IMR-90 (cell line): ENCODE results near the gene CIRBP. TPM values are rescaled to one million over a fixed set of nuclear protein-coding genes. Genes with fewer than 3 reads are reported as not detected.

Experiments used
- ATAC-seq: fragments of 200-7000 bp; cut with Tn5 transposase; 2 replicates; pipeline ENCODE4 v1.9.1; 2020; ENCODE audit warnings: low read depth, mild to moderate bottlenecking, moderate library complexity
- BruUV-seq: library from RNA; stranded (reverse); fragments of 400-500 nt; replicated peaks from 2 replicates; lab custom pipeline; 2021; lab: Mats Ljungman, UMichigan
- CTCF ChIA-PET: fragments of 300-600 bp; formaldehyde crosslinking; extraction: SDS; loops from one replicate; lab custom pipeline; 2021; ENCODE audit warnings: antibody characterized with exemption; lab: Yijun Ruan, JAX
- POLR2A ChIA-PET: fragments of 300-600 bp; sonication (Branson Sonifier 250); formaldehyde crosslinking; loops from one replicate; lab custom pipeline; 2022; ENCODE audit warnings: antibody characterized with exemption; ENCODE audit not compliant: unreplicated experiment; lab: Charles Lee
- DNase-seq: peaks from one replicate; pipeline ENCODE4 v3.0.0; 2013
- H2AFZ ChIP-seq: replicated peaks from 2 replicates; pipeline ENCODE3; 2013; ENCODE audit warnings: low read length, mild to moderate bottlenecking; ENCODE audit not compliant: poor library complexity
- H2AK5ac ChIP-seq: 2 replicates; pipeline ENCODE4 v1.6.1; 2013; ENCODE audit warnings: low read depth, low read length, inconsistent platforms
- H2AK9ac ChIP-seq: replicated peaks from 2 replicates; pipeline ENCODE3; 2013; ENCODE audit warnings: mild to moderate bottlenecking, low read depth, low read length, moderate library complexity; ENCODE audit not compliant: poor library complexity
- H2BK120ac ChIP-seq: 2 replicates; pipeline ENCODE4 v1.6.1; 2013; ENCODE audit warnings: low read depth, low read length, inconsistent platforms
- H2BK15ac ChIP-seq: 3 replicates; pipeline ENCODE4 v1.6.1; 2013; ENCODE audit warnings: low read depth, low read length, inconsistent platforms
- H2BK20ac ChIP-seq: 2 replicates; pipeline ENCODE4 v1.6.1; 2013; ENCODE audit warnings: low read depth, mild to moderate bottlenecking, inconsistent platforms, low read length, moderate library complexity
- H2BK5ac ChIP-seq: 2 replicates; pipeline ENCODE4 v1.6.1; 2013; ENCODE audit warnings: mild to moderate bottlenecking, low read depth, low read length, inconsistent platforms; ENCODE audit not compliant: poor library complexity, severe bottlenecking
- H3K14ac ChIP-seq: replicated peaks from 2 replicates; pipeline ENCODE4 v1.6.1; 2013; ENCODE audit warnings: low read depth, low read length, inconsistent platforms
- H3K18ac ChIP-seq: 2 replicates; pipeline ENCODE4 v1.6.1; 2013; ENCODE audit warnings: low read depth, low read length, control low read depth
- H3K23ac ChIP-seq: 2 replicates; pipeline ENCODE4 v1.6.1; 2013; ENCODE audit warnings: low read depth, low read length, inconsistent platforms
- H3K27ac ChIP-seq: 2 replicates; pipeline ENCODE4 v1.5.1; 2013; ENCODE audit warnings: mild to moderate bottlenecking, control low read depth, low read length; ENCODE audit not compliant: insufficient read depth
- H3K27me3 ChIP-seq: 2 replicates; pipeline ENCODE4 v1.6.1; 2013; ENCODE audit warnings: low read length; ENCODE audit not compliant: control insufficient read depth, insufficient read depth
- H3K36me3 ChIP-seq: 2 replicates; pipeline ENCODE4 v1.6.1; 2013; ENCODE audit warnings: low read length, mixed read lengths; ENCODE audit not compliant: control insufficient read depth, insufficient read depth
- H3K4ac ChIP-seq: 2 replicates; pipeline ENCODE4 v1.6.1; 2013; ENCODE audit warnings: low read depth, low read length, inconsistent platforms
- H3K4me1 ChIP-seq: 2 replicates; pipeline ENCODE4 v1.6.1; 2013; ENCODE audit warnings: low read length, mixed read lengths; ENCODE audit not compliant: control insufficient read depth, insufficient read depth
- H3K4me2 ChIP-seq: 2 replicates; pipeline ENCODE4 v1.6.1; 2013; ENCODE audit warnings: low read depth, mild to moderate bottlenecking, control low read depth, low read length, moderate library complexity
- H3K4me3 ChIP-seq: 2 replicates; pipeline ENCODE4 v1.5.1; 2013; ENCODE audit warnings: low read depth, mild to moderate bottlenecking, control low read depth, low read length, moderate library complexity; ENCODE audit not compliant: insufficient read depth
- H3K56ac ChIP-seq: 2 replicates; pipeline ENCODE4 v1.6.1; 2013; ENCODE audit warnings: low read length, inconsistent platforms; ENCODE audit not compliant: insufficient read depth; ENCODE audit errors: extremely low read depth
- H3K79me1 ChIP-seq, 2 experiments: 2 replicates each; pipeline ENCODE4 v1.6.1; 2013; ENCODE audit warnings: low read length in 2 of 2, inconsistent platforms in 1 of 2, low read depth in 1 of 2
- H3K9ac ChIP-seq: 2 replicates; pipeline ENCODE4 v1.6.1; 2013; ENCODE audit warnings: low read depth, low read length, control low read depth
- H3K9me1 ChIP-seq: 2 replicates; pipeline ENCODE4 v1.6.1; 2013; ENCODE audit warnings: low read length, inconsistent platforms; ENCODE audit not compliant: insufficient read depth
- H3K9me3 ChIP-seq: 2 replicates; pipeline ENCODE4 v1.6.1; 2013; ENCODE audit warnings: low read length; ENCODE audit not compliant: control insufficient read depth, insufficient read depth
- H4K20me1 ChIP-seq: 2 replicates; pipeline ENCODE4 v1.6.1; 2013; ENCODE audit warnings: low read length, inconsistent platforms; ENCODE audit not compliant: insufficient read depth
- H4K5ac ChIP-seq: 2 replicates; pipeline ENCODE4 v1.6.1; 2013; ENCODE audit warnings: mild to moderate bottlenecking, low read depth, low read length, control low read depth
- H4K8ac ChIP-seq, 2 experiments: 2 replicates each; pipeline ENCODE4 v1.6.1; 2013; ENCODE audit warnings: low read depth in 2 of 2, low read length in 2 of 2, control low read depth in 1 of 2, inconsistent platforms in 1 of 2
- H4K91ac ChIP-seq: 2 replicates; pipeline ENCODE4 v1.6.1; 2013; ENCODE audit warnings: low read depth, low read length, inconsistent platforms; ENCODE audit not compliant: insufficient read depth
- CEBPB ChIP-seq: IDR thresholded peaks from 2 replicates; pipeline ENCODE4 v1.6.1; 2012; ENCODE audit warnings: low read depth, low read length, improper control_type of control experiment
- FOS ChIP-seq: fragments of 150-350 bp; IDR thresholded peaks from 2 replicates; pipeline ENCODE4 v1.6.1; 2016; ENCODE audit warnings: low read depth, low read length
- MAFK ChIP-seq: IDR thresholded peaks from 2 replicates; pipeline ENCODE4 v1.6.1; 2012; ENCODE audit warnings: low read depth, low read length, improper control_type of control experiment
- MXI1 ChIP-seq: IDR thresholded peaks from 2 replicates; pipeline ENCODE4 v1.6.1; 2012; ENCODE audit warnings: low read depth, mild to moderate bottlenecking, low read length, moderate library complexity, borderline replicate concordance
- SMC3 ChIP-seq: fragments of 150-350 bp; IDR thresholded peaks from 2 replicates; pipeline ENCODE4 v1.6.1; 2016; ENCODE audit warnings: low read depth, mild to moderate bottlenecking, antibody characterized with exemption, low read length, moderate library complexity
- WGBS, 2 experiments: methylation state at CpG; one replicate each; pipeline versions ENCODE4 v1.1.5 to v1.1.7; 2013; ENCODE audit warnings: missing lambda C conversion rate in 2 of 2; ENCODE audit not compliant: insufficient read length in 1 of 2; ENCODE audit errors: extremely low coverage in 2 of 2; 5-methylcytosine and 5-hydroxymethylcytosine counted together
- dilution Hi-C: fragments of 300-500 bp; cut with HindIII; formaldehyde crosslinking; loops from one replicate; pipeline ENCODE4 v1.14.3; 2018; ENCODE audit warnings: low sequenced_read_pairs; ENCODE audit not compliant: unreplicated experiment
- in situ Hi-C: fragments of 300-500 bp; cut with MboI; formaldehyde crosslinking; loops from 3 replicates; pipeline ENCODE4 v1.14.3; 2019; ENCODE audit warnings: low sequenced_read_pairs, inconsistent platforms, mixed read lengths
- intact Hi-C: fragments of 100-400 bp; cut with micrococcal nuclease; formaldehyde crosslinking; loops from 2 replicates; pipeline ENCODE4 v1.10.0; 2022
- polyA plus RNA-seq, 3 experiments: library from polyadenylated mRNA; depleted of rRNA; stranded (reverse); fragments of >200 nt; gene quantifications; 2 replicates each; pipeline ENCODE4 v1.2.3, GENCODE V29; 2012; ENCODE audit warnings: low replicate concordance in 1 of 3
- total RNA-seq: library from RNA; depleted of rRNA; stranded (reverse); fragments of >200 nt; gene quantifications from 2 replicates; pipeline ENCODE4 v1.2.3, GENCODE V29; 2012

CIRBP gene
- total and polyA plus RNA-seq, 2 of the 4 experiments (the other 2 are of a cell fraction) = 299 to 542 TPM

- TF ChIP-seq FOS = no peak
- no peak for TF ChIP-seq SMC3
- no peak for TF ChIP-seq MXI1
Observed at GRCh38 chr19:1224847-1225246, 44.3 kb upstream of the CIRBP start (continued).

- Histone ChIP-seq H4K91ac (no peak overlapping the region), H2BK120ac (no peak overlapping the region), H3K79me1 (peaks cover 5 to 24% of the 10 kb centered on the region in 2 experiments; a peak in 2 of 4 replicates), H3K4me1 (no peaks in the 10 kb centered on the region), H2AK5ac (no peak overlapping the region), H3K27ac (no peak overlapping the region), H3K9ac (no peak overlapping the region), H4K20me1 (peaks cover 16% of the 10 kb centered on the region), H3K18ac (no peak overlapping the region), H3K4ac (no peak overlapping the region), H3K27me3 (no peaks in the 10 kb centered on the region), H3K4me3 (no peak overlapping the region), H3K23ac (no peak overlapping the region), H2AK9ac (no peak overlapping the region), H3K9me1 (no peaks in the 10 kb centered on the region), H3K56ac (no peak overlapping the region), H2BK15ac (no peak overlapping the region), H3K9me3 (no peaks in the 10 kb centered on the region), H3K4me2 (no peak overlapping the region), H2BK5ac (no peak overlapping the region), H3K14ac (no peak overlapping the region), H2BK20ac (no peak overlapping the region), H4K5ac (no peak overlapping the region), H2AFZ (no peak overlapping the region), H3K36me3 (peaks cover 55% of the 10 kb centered on the region), H4K8ac (no peak overlapping the region)
- ATAC-seq (no peak), DNase-seq (no peak)
- WGBS, 2 experiments = 94% methylated on average over 11 of the region's 29 CpGs; no CpG with 5 or more reads in 1 of the 2 experiments
- BruUV-seq = no TSS peak
- in situ Hi-C loops = no loop called here
- TF ChIP-seq CEBPB (no peak), MAFK (peak; percentile 21; the same call in 1 of the 2 replicates)
- ChIA-PET POLR2A (interaction anchor here (0.6 kb wide), 1 partner anchor 472 kb away, joined by 3 read pairs; no protein-coding TSS in a partner anchor), CTCF (no interaction called here)
- intact Hi-C loops = no loop called here
- dilution Hi-C loops = no loop called here
Observed at GRCh38 chr19:1225440-1226226, 43.5 kb upstream of the CIRBP start.
